Skin epidermis (tissue), 12 donors: Measurements from ENCODE around the gene HOXB1.

Experiments used
- H3K27ac ChIP-seq, 21 experiments: fragments of 200-600 bp; sonication (generic) in 11 of 21; one replicate each; pipeline ENCODE4 v1.5.0; 2020; ENCODE audit warnings: mild to moderate bottlenecking in 3 of 21, inconsistent platforms in 2 of 21, moderate library complexity in 2 of 21
- H3K4me3 ChIP-seq, 7 experiments: fragments of 200-600 bp; sonication (generic) in 2 of 7; one replicate each; pipeline ENCODE4 v1.5.0; 2020; ENCODE audit warnings: inconsistent platforms in 2 of 7, mild to moderate bottlenecking in 2 of 7, moderate library complexity in 1 of 7

Gene HOXB1

GRCh38 chr17:48556576-48557401, 26.0 kb upstream of the HOXB1 start:
- no peak overlapping the region for H3K4me3 ChIP-seq
- peak overlapping the region in 8 of 21 experiments; percentile 18 to 82 (median 78) for H3K27ac ChIP-seq

GRCh38 chr17:48556229-48556575, 25.4 kb upstream of the HOXB1 start:
- no peak overlapping the region for H3K4me3 ChIP-seq
- H3K27ac ChIP-seq: peak overlapping the region in 5 of 21 experiments; percentile 76 to 82 (median 81)

GRCh38 chr17:48555258-48556228, 24.7 kb upstream of the HOXB1 start:
- Histone ChIP-seq H3K27ac (peak overlapping the region in 12 of 21 experiments; percentile 41 to 86 (median 63)), H3K4me3 (peak overlapping the region in 5 of 7 experiments; percentile 12 to 39 (median 14))

- Histone ChIP-seq H3K27ac (peak overlapping the region in 13 of 21 experiments; percentile 9 to 86 (median 54)), H3K4me3 (peak overlapping the region in 1 of 7 experiments; percentile 22)
Observed at GRCh38 chr17:48554412-48555257, 23.8 kb upstream of the HOXB1 start.

GRCh38 chr17:48553826-48554225, 23.0 kb upstream of the HOXB1 start:
- Histone ChIP-seq H3K4me3 (no peak overlapping the region), H3K27ac (peak overlapping the region in 3 of 21 experiments; percentile 80 to 86 (median 81))

GRCh38 chr17:48553190-48553547, 22.4 kb upstream of the HOXB1 start:
- peak overlapping the region in 6 of 21 experiments; percentile 4 to 86 (median 60) for H3K27ac ChIP-seq
- H3K4me3 ChIP-seq: no peak overlapping the region

GRCh38 chr17:48552466-48553189, 21.8 kb upstream of the HOXB1 start:
- H3K27ac ChIP-seq: peak overlapping the region in 7 of 21 experiments; percentile 4 to 86 (median 68)
- H3K4me3 ChIP-seq: no peak overlapping the region

GRCh38 chr17:48551596-48552465, 21.0 kb upstream of the HOXB1 start:
- Histone ChIP-seq H3K27ac (peak overlapping the region in 7 of 21 experiments; percentile 4 to 86 (median 68)), H3K4me3 (no peak overlapping the region)

GRCh38 chr17:48551214-48551555, 20.4 kb upstream of the HOXB1 start:
- no peak overlapping the region for H3K4me3 ChIP-seq
- peak overlapping the region in 6 of 21 experiments; percentile 15 to 86 (median 69) for H3K27ac ChIP-seq

- no peak overlapping the region for H3K4me3 ChIP-seq
Observed at GRCh38 chr17:48550502-48551213, 19.8 kb upstream of the HOXB1 start.

GRCh38 chr17:48549914-48550501, 19.2 kb upstream of the HOXB1 start:
- Histone ChIP-seq H3K4me3 (no peak overlapping the region), H3K27ac (peak overlapping the region in 7 of 21 experiments; percentile 13 to 86 (median 68))

More at GRCh38 chr17:48550502-48551213, 19.8 kb upstream of the HOXB1 start:
- peak overlapping the region in 7 of 21 experiments; percentile 13 to 86 (median 68) for H3K27ac ChIP-seq

GRCh38 chr17:48549281-48549630, 18.4 kb upstream of the HOXB1 start:
- H3K4me3 ChIP-seq: no peak overlapping the region
- H3K27ac ChIP-seq: peak overlapping the region in 2 of 21 experiments; percentile 44 to 97

GRCh38 chr17:48548523-48549280, 17.9 kb upstream of the HOXB1 start:
- Histone ChIP-seq H3K27ac (peak overlapping the region in 13 of 21 experiments; percentile 4 to 98 (median 70)), H3K4me3 (no peak overlapping the region)

GRCh38 chr17:48547808-48548522, 17.2 kb upstream of the HOXB1 start:
- Histone ChIP-seq H3K27ac (peak overlapping the region in 15 of 21 experiments; percentile 8 to 98 (median 57)), H3K4me3 (peak overlapping the region in 2 of 7 experiments; percentile 1 to 17)
